Caco-2 (cell line): ENCODE results near the gene EXD3. TPM values are rescaled to one million over a fixed set of nuclear protein-coding genes. Genes with fewer than 3 reads are reported as not detected.

Source experiments
- BruUV-seq: library from RNA; stranded (reverse); fragments of 400-500 nt; replicated peaks from 2 replicates; lab custom pipeline; 2021; lab: Mats Ljungman, UMichigan
- CTCF ChIA-PET: fragments of 300-600 bp; sonication (Branson Sonifier 250); formaldehyde crosslinking; loops from one replicate; lab custom pipeline; 2022; ENCODE audit warnings: antibody characterized with exemption; lab: Charles Lee
- POLR2A ChIA-PET: fragments of 300-600 bp; sonication (Branson Sonifier 250); formaldehyde crosslinking; loops from one replicate; lab custom pipeline; 2022; ENCODE audit warnings: antibody characterized with exemption; lab: Charles Lee
- DNase-seq, 2 experiments: peaks; one replicate each; pipeline versions ENCODE4 v3.0.0 to v3.0.0-alpha.2; 2020 to 2022
- H3K27me3 ChIP-seq: replicated peaks from 2 replicates; pipeline ENCODE4 v1.6.0; 2011; ENCODE audit warnings: low read length; ENCODE audit not compliant: control insufficient read depth, insufficient read depth
- H3K36me3 ChIP-seq: 2 replicates; pipeline ENCODE4 v1.5.1; 2011; ENCODE audit warnings: low read length; ENCODE audit not compliant: control insufficient read depth, insufficient read depth
- H3K4me1 ChIP-seq: fragments of 250-450 bp; sonication (Bioruptor Pico); 2 replicates; pipeline ENCODE4 v1.5.1; 2020; ENCODE audit warnings: mild to moderate bottlenecking
- H3K4me3 ChIP-seq: 2 replicates; pipeline ENCODE4 v1.5.1; 2011; ENCODE audit warnings: low read depth, mild to moderate bottlenecking, control low read depth, low read length
- H3K9me3 ChIP-seq: fragments of 250-450 bp; sonication (Bioruptor Pico); 2 replicates; pipeline ENCODE4 v1.5.1; 2020; ENCODE audit warnings: mild to moderate bottlenecking, moderate library complexity
- H3K27ac Mint-ChIP-seq: one replicate; pipeline ENCODE4 v1.8.0; 2022; ENCODE audit warnings: mixed read lengths; ENCODE audit not compliant: unreplicated experiment
- H3K27me3 Mint-ChIP-seq: one replicate; pipeline ENCODE4 v1.8.0; 2022; ENCODE audit warnings: mixed read lengths; ENCODE audit not compliant: insufficient read depth, unreplicated experiment
- H3K36me3 Mint-ChIP-seq: one replicate; pipeline ENCODE4 v1.8.0; 2022; ENCODE audit warnings: mild to moderate bottlenecking, mixed read lengths; ENCODE audit not compliant: insufficient read depth, unreplicated experiment
- H3K4me1 Mint-ChIP-seq: one replicate; pipeline ENCODE4 v1.8.0; 2022; ENCODE audit warnings: low read depth, mixed read lengths; ENCODE audit not compliant: unreplicated experiment
- H3K4me3 Mint-ChIP-seq: one replicate; pipeline ENCODE4 v1.8.0; 2022; ENCODE audit warnings: mild to moderate bottlenecking, moderate library complexity, mixed read lengths; ENCODE audit not compliant: unreplicated experiment
- H3K9me3 Mint-ChIP-seq: one replicate; pipeline ENCODE4 v1.8.0; 2022; ENCODE audit warnings: mixed read lengths; ENCODE audit not compliant: unreplicated experiment
- CTCF ChIP-seq, 2 experiments: fragments of 200-600 bp in 1 of 2; IDR thresholded peaks; 1 replicate in 1 of 2; 2 replicates in 1 of 2; pipeline versions ENCODE4 v1.5.1 to v1.8.0; 2011 to 2022; ENCODE audit warnings: antibody characterized with exemption in 1 of 2, control low read depth in 1 of 2, inconsistent platforms in 1 of 2, low read depth in 1 of 2, low read length in 1 of 2, mild to moderate bottlenecking in 1 of 2, moderate library complexity in 1 of 2; ENCODE audit not compliant: insufficient read depth in 1 of 2, severe bottlenecking in 1 of 2, unreplicated experiment in 1 of 2
- intact Hi-C: fragments of 100-400 bp; cut with micrococcal nuclease; formaldehyde crosslinking; loops from one replicate; pipeline ENCODE4 v1.10.0; 2022; ENCODE audit not compliant: unreplicated experiment
- total RNA-seq: library from RNA; stranded (reverse); gene quantifications from 2 replicates; pipeline ENCODE4 v1.2.3, GENCODE V29; 2022

EXD3 gene
- total RNA-seq, 1 experiment from 2014 or later, result 10.9 TPM

DNA sequence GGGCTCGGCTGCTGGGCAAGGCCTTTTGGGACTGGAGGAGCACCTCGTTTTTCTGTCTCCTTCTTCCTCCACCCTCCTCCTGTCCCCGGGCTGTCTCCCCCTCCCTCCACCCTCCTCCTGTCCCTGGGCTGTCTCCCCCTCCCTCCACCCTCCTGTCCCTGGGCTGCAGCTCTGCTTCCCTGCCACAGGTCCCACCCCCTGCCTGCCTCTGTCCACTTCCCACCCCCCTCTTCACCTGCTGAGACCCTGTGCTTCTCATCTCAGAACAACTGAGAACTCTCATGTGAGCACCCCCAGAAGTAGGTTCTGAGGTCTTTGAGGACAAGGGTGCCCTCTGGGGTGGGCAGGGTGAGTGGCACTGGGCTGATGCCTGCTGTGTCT lies 151.3 kb downstream of the EXD3 start:
- H3K36me3 ChIP-seq, result peaks cover 1% of the 10 kb centered on the region; the same call in 1 of the 2 replicates
- Mint-ChIP-seq H3K27ac (no peak overlapping the region), H3K4me3 (no peak overlapping the region), H3K4me1 (no peaks in the 10 kb centered on the region), H3K9me3 (no peaks in the 10 kb centered on the region), H3K27me3 (no peaks in the 10 kb centered on the region), H3K36me3 (peaks cover 72% of the 10 kb centered on the region)
- POLR2A ChIA-PET, result no interaction called here
- BruUV-seq, result no TSS peak
- intact Hi-C loops, result no loop called here
- DNase-seq, result no peak
- no peaks in the 10 kb centered on the region for H3K27me3 ChIP-seq
- no peaks in the 10 kb centered on the region for H3K9me3 ChIP-seq
- no peaks in the 10 kb centered on the region for H3K4me1 ChIP-seq
- no peak overlapping the region for H3K4me3 ChIP-seq
- CTCF ChIA-PET, result no interaction called here
- TF ChIP-seq CTCF (IDR thresholded peaks at IDR 0.05; ENCODE audit: insufficient read depth in 1 of 2, low read depth in 1 of 2, low read length in 1 of 2, severe bottlenecking in 1 of 2, unreplicated experiment in 1 of 2), result no peak

DNA sequence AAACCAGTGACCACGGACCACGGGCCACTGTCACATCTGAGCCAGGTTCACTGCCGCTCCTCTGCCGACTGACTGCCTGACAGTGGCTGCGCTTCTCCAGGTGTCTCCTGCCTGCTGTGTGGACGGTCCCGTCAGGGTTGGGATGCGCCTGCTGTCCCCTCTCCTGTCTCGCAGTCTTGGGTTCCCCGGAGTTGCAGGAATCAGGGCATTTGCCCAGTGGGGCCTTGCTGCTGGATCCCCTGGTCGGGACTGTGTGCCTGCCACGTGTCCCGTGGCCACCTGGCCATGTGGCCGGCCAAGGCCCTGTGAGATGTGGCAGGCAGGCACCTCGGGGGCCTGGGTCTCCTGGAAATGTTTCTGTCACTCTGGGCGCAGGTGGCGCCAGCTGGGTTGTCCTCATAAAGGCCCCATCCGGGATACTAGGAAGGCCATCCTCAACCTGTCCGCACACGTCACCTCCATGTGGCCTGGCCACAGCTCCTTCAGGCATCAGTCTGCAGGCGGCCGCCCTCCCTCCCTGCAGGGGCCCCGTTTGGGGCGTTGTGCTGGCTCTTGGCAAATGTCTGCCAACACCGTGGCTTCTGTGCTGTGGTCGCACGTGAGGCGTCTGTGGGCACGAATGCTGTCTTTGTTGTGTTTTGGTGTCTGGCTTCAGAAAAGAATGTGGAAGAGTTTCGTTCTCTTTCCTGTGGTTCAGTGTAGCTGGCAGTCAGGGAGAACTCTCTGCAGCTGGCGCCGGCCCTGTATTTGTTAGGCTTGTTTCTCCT lies 151.8 kb downstream of the EXD3 start:
- H3K4me3 Mint-ChIP-seq, result no peak overlapping the region
- CTCF ChIA-PET, result no interaction called here
- intact Hi-C loops, result no loop called here
- Histone ChIP-seq H3K4me3 (no peak overlapping the region), H3K36me3 (peaks cover 1% of the 10 kb centered on the region; the same call in 1 of the 2 replicates), H3K27me3 (no peaks in the 10 kb centered on the region), H3K4me1 (no peaks in the 10 kb centered on the region), H3K9me3 (no peaks in the 10 kb centered on the region)
- no peak for DNase-seq
- POLR2A ChIA-PET, result no interaction called here
- peaks cover 77% of the 10 kb centered on the region for H3K36me3 Mint-ChIP-seq
- H3K27me3 Mint-ChIP-seq, result no peaks in the 10 kb centered on the region
- BruUV-seq, result no TSS peak
- no peak for TF ChIP-seq CTCF (IDR thresholded peaks at IDR 0.05; ENCODE audit: insufficient read depth in 1 of 2, low read depth in 1 of 2, low read length in 1 of 2, severe bottlenecking in 1 of 2, unreplicated experiment in 1 of 2)
- H3K9me3 Mint-ChIP-seq, result no peaks in the 10 kb centered on the region
- no peak overlapping the region for H3K27ac Mint-ChIP-seq
- no peaks in the 10 kb centered on the region for H3K4me1 Mint-ChIP-seq

DNA sequence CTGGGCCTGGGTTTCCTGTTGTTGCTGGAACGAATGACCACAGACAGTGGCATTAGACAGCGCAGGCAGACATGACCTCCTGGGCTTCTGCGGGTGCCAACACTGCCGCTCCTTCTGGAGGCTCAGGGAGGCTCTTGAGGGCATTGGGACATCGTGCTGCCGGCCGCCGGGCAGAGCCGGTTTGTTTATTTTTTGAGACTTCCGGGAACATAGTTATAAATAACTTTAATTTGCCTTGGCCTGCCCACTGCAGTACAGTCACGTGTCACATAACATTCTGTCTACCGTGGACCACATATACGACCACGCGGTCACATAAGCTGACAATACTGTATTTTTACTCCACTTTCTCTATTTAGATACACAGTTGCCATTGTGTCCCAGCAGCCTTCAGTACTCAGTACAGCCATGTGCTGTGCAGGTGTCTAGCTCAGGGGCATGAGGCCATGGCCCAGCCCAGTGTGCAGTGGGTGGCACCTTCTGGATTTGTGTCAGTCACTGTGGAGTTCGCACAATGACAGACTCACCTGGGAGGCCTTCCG lies 153.7 kb downstream of the EXD3 start:
- Mint-ChIP-seq H3K4me1 (no peaks in the 10 kb centered on the region), H3K27ac (no peak overlapping the region), H3K9me3 (no peaks in the 10 kb centered on the region), H3K4me3 (no peak overlapping the region), H3K36me3 (peaks cover 77% of the 10 kb centered on the region), H3K27me3 (no peaks in the 10 kb centered on the region)
- no peak for DNase-seq
- ChIA-PET POLR2A (no interaction called here), CTCF (interaction anchor here (0.6 kb wide), 1 partner anchor 16 kb away, joined by 3 read pairs; no protein-coding TSS in a partner anchor)
- Histone ChIP-seq H3K9me3 (no peaks in the 10 kb centered on the region), H3K4me3 (no peak overlapping the region), H3K36me3 (peaks cover 3% of the 10 kb centered on the region; the same call in 1 of the 2 replicates), H3K27me3 (no peaks in the 10 kb centered on the region), H3K4me1 (no peaks in the 10 kb centered on the region)
- no peak for TF ChIP-seq CTCF (IDR thresholded peaks at IDR 0.05; ENCODE audit: insufficient read depth in 1 of 2, low read depth in 1 of 2, low read length in 1 of 2, severe bottlenecking in 1 of 2, unreplicated experiment in 1 of 2)
- no TSS peak for BruUV-seq
- intact Hi-C loops, result no loop called here
